ENCODE data around the gene DLG5. TPM values are rescaled to one million over a fixed set of nuclear protein-coding genes. Genes with fewer than 3 reads are reported as not detected.

Gene DLG5
- total and polyA plus RNA-seq, 9 of the 15 experiments (the other 6 are each of a cell fraction or from before 2014, with no cell fraction given) = 1.4 to 26.8 (median 11.2) TPM

DNA sequence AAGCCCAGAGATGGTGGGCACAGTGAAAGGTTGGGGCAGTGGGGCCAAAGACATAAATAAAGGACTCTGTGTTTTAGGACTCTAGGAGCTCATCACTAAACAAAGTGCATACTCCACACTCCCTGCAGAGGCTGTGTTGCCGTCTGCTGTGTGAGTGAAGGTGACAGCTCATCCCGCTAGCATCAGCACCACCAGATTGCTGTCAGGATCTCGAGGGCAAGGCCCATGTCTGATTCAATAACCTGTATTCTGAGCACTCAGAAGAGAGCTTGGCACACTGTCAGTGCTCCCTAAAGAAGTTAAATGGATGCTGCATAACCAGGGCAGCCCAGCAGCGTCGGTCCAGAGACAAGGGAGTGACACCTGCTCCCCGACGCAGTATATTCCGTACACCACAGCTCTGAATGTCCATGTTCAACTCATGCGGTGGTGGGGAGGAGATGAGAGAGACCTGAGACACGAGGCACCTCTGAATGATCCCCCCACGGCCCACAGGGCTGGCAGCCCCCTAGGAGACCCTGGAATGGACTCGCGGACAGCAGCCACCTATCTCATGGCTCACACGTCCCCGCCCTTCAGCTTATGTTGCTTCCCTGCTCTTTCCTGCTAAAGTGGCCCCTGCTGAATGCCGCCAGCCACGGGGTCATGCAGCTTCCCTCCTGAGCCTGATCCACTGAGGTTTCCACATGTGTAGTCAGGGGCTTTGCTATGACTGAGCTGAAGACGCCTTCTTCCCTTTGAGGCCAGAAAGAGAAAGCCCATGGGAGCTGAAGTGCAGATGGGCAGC, 156.3 kb downstream of the DLG5 start:
- H2AFZ ChIP-seq (ENCODE audit: low read depth, low read length) = no peak overlapping the region
- FAIRE-seq (no peak), ATAC-seq (peak; percentile 14), DNase-seq (ENCODE audit: extremely low read depth in 1 of 4, low spot score in 3 of 4) (no peak)
- no peaks in the 10 kb centered on the region for H4K20me1 ChIP-seq (replicated peaks; ENCODE audit: control insufficient read depth, insufficient read depth, low read length)
- ChIA-PET POLR2A (interaction anchor here (0.6 to 2.3 kb wide), 5 partner anchors 9 to 1317 kb away, joined by 3 to 7 read pairs (median 4); no protein-coding TSS in a partner anchor), CTCF (ENCODE audit: low intra/inter-chr PET ratio) (no interaction called here)
- intact Hi-C loops (cut with micrococcal nuclease) = no loop called here
- BruUV-seq (replicated peaks) = no TSS peak
- H3K4me3 ChIP-seq = no peak overlapping the region
- no peaks in the 10 kb centered on the region; a peak in 1 of 5 replicates for H3K4me1 ChIP-seq (replicated peaks in 1 of 2; ENCODE audit: control insufficient read depth in 2 of 2, insufficient read depth in 2 of 2, low read length in 2 of 2)
- peaks cover 18 to 20% of the 10 kb centered on the region in 2 experiments for H3K27me3 ChIP-seq (ENCODE audit: control insufficient read depth in 2 of 2, insufficient read depth in 2 of 2, low read length in 2 of 2)
- no peaks in the 10 kb centered on the region for H3K36me3 ChIP-seq (ENCODE audit: control insufficient read depth, insufficient read depth, low read length)
- H3K4me2 ChIP-seq (ENCODE audit: insufficient read depth, low read length) = no peak overlapping the region
- no peaks in the 10 kb centered on the region for H3K9me3 ChIP-seq (replicated peaks; ENCODE audit: control insufficient read depth, insufficient read depth, low read depth, low read length)
- no peaks in the 10 kb centered on the region for H3K9me1 ChIP-seq (ENCODE audit: control insufficient read depth, insufficient read depth, low read length)
- peak overlapping the region in 1 of 2 experiments; percentile 46; a peak in 1 of 4 replicates for H3K9ac ChIP-seq (ENCODE audit: insufficient read depth in 1 of 2, low read depth in 2 of 2, low read length in 2 of 2)
- TF ChIP-seq, protein P1, sequence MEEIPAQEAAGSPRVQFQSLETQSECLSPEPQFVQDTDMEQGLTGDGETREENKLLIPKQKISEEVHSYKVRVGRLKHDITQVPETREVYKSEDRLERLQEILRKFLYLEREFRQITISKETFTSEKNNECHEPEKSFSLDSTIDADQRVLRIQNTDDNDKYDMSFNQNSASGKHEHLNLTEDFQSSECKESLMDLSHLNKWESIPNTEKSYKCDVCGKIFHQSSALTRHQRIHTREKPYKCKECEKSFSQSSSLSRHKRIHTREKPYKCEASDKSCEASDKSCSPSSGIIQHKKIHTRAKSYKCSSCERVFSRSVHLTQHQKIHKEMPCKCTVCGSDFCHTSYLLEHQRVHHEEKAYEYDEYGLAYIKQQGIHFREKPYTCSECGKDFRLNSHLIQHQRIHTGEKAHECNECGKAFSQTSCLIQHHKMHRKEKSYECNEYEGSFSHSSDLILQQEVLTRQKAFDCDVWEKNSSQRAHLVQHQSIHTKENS (CRISPR knock-in tag; IDR thresholded peaks at IDR 0.05) = no peak
- H3K79me2 ChIP-seq (ENCODE audit: control insufficient read depth, insufficient read depth, low read length) = no peaks in the 10 kb centered on the region
- no peak overlapping the region for H3K27ac ChIP-seq (ENCODE audit: extremely low read depth, low read depth, low read length)
- in situ Hi-C loops (cut with MboI) = no loop called here
- 3% methylated on average over 18 of the region's 18 CpGs for WGBS (ENCODE audit: insufficient coverage, low coverage, missing lambda C conversion rate)

- Histone ChIP-seq H3K9ac (ENCODE audit: insufficient read depth in 1 of 2, low read depth in 2 of 2, low read length in 2 of 2) (no peak overlapping the region), H3K4me2 (ENCODE audit: insufficient read depth, low read length) (no peak overlapping the region), H3K9me3 (replicated peaks; ENCODE audit: control insufficient read depth, insufficient read depth, low read depth, low read length) (no peaks in the 10 kb centered on the region), H3K4me3 (no peak overlapping the region), H3K27me3 (ENCODE audit: control insufficient read depth in 2 of 2, insufficient read depth in 2 of 2, low read length in 2 of 2) (peaks cover 21 to 28% of the 10 kb centered on the region in 2 experiments), H3K9me1 (ENCODE audit: control insufficient read depth, insufficient read depth, low read length) (no peaks in the 10 kb centered on the region), H3K27ac (ENCODE audit: extremely low read depth, low read depth, low read length) (no peak overlapping the region), H3K36me3 (ENCODE audit: control insufficient read depth, insufficient read depth, low read length) (no peaks in the 10 kb centered on the region), H3K4me1 (replicated peaks in 1 of 2; ENCODE audit: control insufficient read depth in 2 of 2, insufficient read depth in 2 of 2, low read length in 2 of 2) (peaks cover 0 to 3% of the 10 kb centered on the region in 2 experiments; a peak in 2 of 5 replicates), H4K20me1 (replicated peaks; ENCODE audit: control insufficient read depth, insufficient read depth, low read length) (no peaks in the 10 kb centered on the region), H2AFZ (ENCODE audit: low read depth, low read length) (no peak overlapping the region), H3K79me2 (ENCODE audit: control insufficient read depth, insufficient read depth, low read length) (no peaks in the 10 kb centered on the region)
- ChIA-PET POLR2A (interaction anchor here (0.6 to 2.3 kb wide), 3 partner anchors 11 to 164 kb away, joined by 4 to 7 read pairs (median 6); no protein-coding TSS in a partner anchor), CTCF (ENCODE audit: low intra/inter-chr PET ratio) (no interaction called here)
- no TSS peak for BruUV-seq (replicated peaks)
- ATAC-seq (no peak), FAIRE-seq (no peak), DNase-seq (ENCODE audit: extremely low read depth in 1 of 4, low spot score in 3 of 4) (no peak)
- in situ Hi-C loops (cut with MboI) (no loop called here), intact Hi-C loops (cut with micrococcal nuclease) (no loop called here)
- WGBS (ENCODE audit: insufficient coverage, low coverage, missing lambda C conversion rate) = 5% methylated on average over 1 of the region's 1 CpG
- TF ChIP-seq, protein P2, sequence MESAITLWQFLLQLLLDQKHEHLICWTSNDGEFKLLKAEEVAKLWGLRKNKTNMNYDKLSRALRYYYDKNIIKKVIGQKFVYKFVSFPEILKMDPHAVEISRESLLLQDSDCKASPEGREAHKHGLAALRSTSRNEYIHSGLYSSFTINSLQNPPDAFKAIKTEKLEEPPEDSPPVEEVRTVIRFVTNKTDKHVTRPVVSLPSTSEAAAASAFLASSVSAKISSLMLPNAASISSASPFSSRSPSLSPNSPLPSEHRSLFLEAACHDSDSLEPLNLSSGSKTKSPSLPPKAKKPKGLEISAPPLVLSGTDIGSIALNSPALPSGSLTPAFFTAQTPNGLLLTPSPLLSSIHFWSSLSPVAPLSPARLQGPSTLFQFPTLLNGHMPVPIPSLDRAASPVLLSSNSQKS (CRISPR knock-in tag; IDR thresholded peaks at IDR 0.05) = no peak
- TF ChIP-seq ZFX (CRISPR knock-in tag; IDR thresholded peaks at IDR 0.05) (no peak), ZNF766 (CRISPR knock-in tag; conservative IDR thresholded peaks at IDR 0.05) (no peak), FOXK1 (CRISPR knock-in tag; IDR thresholded peaks at IDR 0.05; ENCODE audit: borderline replicate concordance) (no peak), NCOA2 (IDR thresholded peaks at IDR 0.05; ENCODE audit: partially characterized antibody in 2 of 2) (no peak), ZNF586 (CRISPR knock-in tag; conservative IDR thresholded peaks at IDR 0.05) (no peak), ZNF431 (CRISPR knock-in tag; IDR thresholded peaks at IDR 0.05) (no peak), MCM2 (IDR thresholded peaks at IDR 0.05; ENCODE audit: low read depth) (no peak), PRMT5 (CRISPR knock-in tag; IDR thresholded peaks at IDR 0.05) (no peak), PRPF4 (IDR thresholded peaks at IDR 0.05; ENCODE audit: insufficient read depth, low read depth, low read length, poor library complexity, severe bottlenecking) (no peak)
These were observed 158.5 kb downstream of the DLG5 start for GRCh38 chr10:77768039-77768438.
